PC-3 (cell line): Measurements from ENCODE around the gene TEAD1. TPM values are rescaled to one million over a fixed set of nuclear protein-coding genes. Genes with fewer than 3 reads are reported as not detected.

Experiments
- ATAC-seq: fragments of 200-7000 bp; cut with Tn5 transposase; 2 replicates; pipeline ENCODE4 v1.9.1; 2020; ENCODE audit warnings: mild to moderate bottlenecking, moderate library complexity
- BruUV-seq: library from RNA; stranded (reverse); fragments of 400-500 nt; replicated peaks from 2 replicates; lab custom pipeline; 2021; lab: Mats Ljungman, UMichigan
- CTCF ChIA-PET: fragments of 300-600 bp; sonication (Branson Sonifier 250); formaldehyde crosslinking; loops from one replicate; lab custom pipeline; 2022; ENCODE audit warnings: antibody characterized with exemption; lab: Charles Lee
- POLR2A ChIA-PET: fragments of 300-600 bp; sonication (Branson Sonifier 250); formaldehyde crosslinking; loops from one replicate; lab custom pipeline; 2022; ENCODE audit warnings: antibody characterized with exemption; ENCODE audit not compliant: unreplicated experiment; lab: Charles Lee
- DNase-seq: peaks from one replicate; pipeline ENCODE4 v3.0.0-alpha.2; 2015
- H2AFZ ChIP-seq: fragments of 300-600 bp; sonication (generic); 2 replicates; pipeline ENCODE4 v1.6.0; 2016; ENCODE audit warnings: antibody characterized with exemption, low read length
- H3F3A ChIP-seq: fragments of 300-600 bp; sonication (generic); one replicate; pipeline ENCODE4 v1.6.0; 2017; ENCODE audit warnings: antibody characterized with exemption, low read length, control low read depth, mild to moderate bottlenecking; ENCODE audit not compliant: unreplicated experiment
- H3K27ac ChIP-seq: fragments of 300-600 bp; sonication (generic); 2 replicates; pipeline ENCODE4 v1.5.1; 2016; ENCODE audit warnings: mild to moderate bottlenecking, low read length
- H3K27me3 ChIP-seq: fragments of 300-600 bp; sonication (generic); 2 replicates; pipeline ENCODE4 v1.6.1; 2016; ENCODE audit warnings: low read length, mixed read lengths
- H3K36me3 ChIP-seq: fragments of 300-600 bp; sonication (generic); 2 replicates; pipeline ENCODE4 v1.6.1; 2016; ENCODE audit warnings: low read depth, mixed run types, low read length, mixed read lengths
- H3K4me1 ChIP-seq: fragments of 300-600 bp; sonication (generic); 2 replicates; pipeline ENCODE4 v1.5.1; 2016; ENCODE audit warnings: low read length; ENCODE audit not compliant: insufficient read depth
- H3K4me2 ChIP-seq: fragments of 300-600 bp; sonication (generic); 2 replicates; pipeline ENCODE4 v1.6.0; 2016; ENCODE audit warnings: low read length
- H3K4me3 ChIP-seq: fragments of 300-600 bp; sonication (generic); 2 replicates; pipeline ENCODE4 v1.5.1; 2016; ENCODE audit warnings: mild to moderate bottlenecking, low read length, mixed read lengths
- H3K79me2 ChIP-seq: fragments of 300-600 bp; sonication (generic); 2 replicates; pipeline ENCODE4 v1.6.1; 2017; ENCODE audit warnings: low read length, mixed read lengths
- H3K9ac ChIP-seq: fragments of 300-600 bp; sonication (generic); 2 replicates; pipeline ENCODE4 v1.6.0; 2016; ENCODE audit warnings: mild to moderate bottlenecking, low read length
- H3K9me2 ChIP-seq: fragments of 300-600 bp; sonication (generic); replicated peaks from 2 replicates; pipeline ENCODE4 v1.6.1; 2016; ENCODE audit warnings: mixed run types, low read length, mixed read lengths
- H3K9me3 ChIP-seq: fragments of 300-600 bp; sonication (generic); 2 replicates; pipeline ENCODE4 v1.6.1; 2016; ENCODE audit warnings: low read length, mixed read lengths
- H4K20me1 ChIP-seq: fragments of 300-600 bp; sonication (generic); 2 replicates; pipeline ENCODE4 v1.6.1; 2016; ENCODE audit warnings: low read length, mixed read lengths
- EZH2 ChIP-seq: fragments of 300-600 bp; sonication (generic); IDR thresholded peaks from one replicate; pipeline ENCODE4 v1.6.1; 2017; ENCODE audit warnings: antibody characterized with exemption, mild to moderate bottlenecking, low read length; ENCODE audit not compliant: unreplicated experiment
- EZH2phosphoT487 ChIP-seq: fragments of 300-600 bp; sonication (generic); IDR thresholded peaks from 2 replicates; pipeline ENCODE4 v1.6.1; 2018; ENCODE audit warnings: mild to moderate bottlenecking, antibody characterized with exemption, low read length, borderline replicate concordance
- intact Hi-C: fragments of 100-400 bp; cut with micrococcal nuclease; formaldehyde crosslinking; loops from 2 replicates; pipeline ENCODE4 v1.9.0; 2023
- total RNA-seq: library from RNA; depleted of rRNA; stranded (reverse); fragments of >200 nt; gene quantifications from 2 replicates; pipeline ENCODE4 v1.2.3, GENCODE V29; 2014
- TF ChIP-seq, protein P1 (sequence below): fragments of 300-600 bp; sonication (generic); conservative IDR thresholded peaks from 2 replicates; pipeline ENCODE4 v1.5.1; 2017; ENCODE audit warnings: antibody characterized with exemption, low read depth, mild to moderate bottlenecking, low read length

TEAD1 gene
- total RNA-seq, 1 experiment from 2014 or later: 70.2 TPM

DNA sequence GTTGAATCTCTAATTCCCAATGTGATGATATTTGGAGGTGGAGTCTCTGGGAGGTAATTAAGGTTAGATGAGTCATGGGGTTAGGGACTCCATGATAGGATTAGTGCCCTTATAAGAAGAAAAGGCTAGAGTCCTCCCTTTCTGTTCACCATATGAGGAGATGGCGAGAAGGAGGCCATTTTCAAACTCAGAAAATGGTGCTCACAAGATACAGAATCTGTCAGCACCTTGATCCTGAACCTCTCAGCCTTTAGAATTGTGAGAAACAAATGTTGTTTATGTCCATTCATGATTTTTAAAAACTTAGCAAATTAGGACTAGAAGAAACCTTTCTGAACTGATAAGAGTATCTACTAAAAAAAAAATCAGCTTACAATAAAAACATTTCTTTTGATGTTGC lies 277.2 kb downstream of the TEAD1 start:
- Histone ChIP-seq H3K9me2 (no peaks in the 10 kb centered on the region), H3K4me1 (peaks cover 11% of the 10 kb centered on the region), H3K4me3 (no peak overlapping the region), H3K9ac (no peak overlapping the region), H3F3A (no peaks in the 10 kb centered on the region), H3K27ac (no peak overlapping the region), H3K9me3 (peaks cover 6% of the 10 kb centered on the region; the same call in 1 of the 2 replicates), H3K27me3 (no peaks in the 10 kb centered on the region), H4K20me1 (no peaks in the 10 kb centered on the region), H3K79me2 (no peaks in the 10 kb centered on the region), H3K36me3 (no peaks in the 10 kb centered on the region), H2AFZ (no peak overlapping the region), H3K4me2 (no peak overlapping the region)
- BruUV-seq: no TSS peak
- DNase-seq (no peak), ATAC-seq (no peak)
- intact Hi-C loops: no loop called here
- TF ChIP-seq EZH2phosphoT487 (no peak), EZH2 (no peak)
- TF ChIP-seq, protein P1, sequence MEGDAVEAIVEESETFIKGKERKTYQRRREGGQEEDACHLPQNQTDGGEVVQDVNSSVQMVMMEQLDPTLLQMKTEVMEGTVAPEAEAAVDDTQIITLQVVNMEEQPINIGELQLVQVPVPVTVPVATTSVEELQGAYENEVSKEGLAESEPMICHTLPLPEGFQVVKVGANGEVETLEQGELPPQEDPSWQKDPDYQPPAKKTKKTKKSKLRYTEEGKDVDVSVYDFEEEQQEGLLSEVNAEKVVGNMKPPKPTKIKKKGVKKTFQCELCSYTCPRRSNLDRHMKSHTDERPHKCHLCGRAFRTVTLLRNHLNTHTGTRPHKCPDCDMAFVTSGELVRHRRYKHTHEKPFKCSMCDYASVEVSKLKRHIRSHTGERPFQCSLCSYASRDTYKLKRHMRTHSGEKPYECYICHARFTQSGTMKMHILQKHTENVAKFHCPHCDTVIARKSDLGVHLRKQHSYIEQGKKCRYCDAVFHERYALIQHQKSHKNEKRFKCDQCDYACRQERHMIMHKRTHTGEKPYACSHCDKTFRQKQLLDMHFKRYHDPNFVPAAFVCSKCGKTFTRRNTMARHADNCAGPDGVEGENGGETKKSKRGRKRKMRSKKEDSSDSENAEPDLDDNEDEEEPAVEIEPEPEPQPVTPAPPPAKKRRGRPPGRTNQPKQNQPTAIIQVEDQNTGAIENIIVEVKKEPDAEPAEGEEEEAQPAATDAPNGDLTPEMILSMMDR: no peak
- ChIA-PET CTCF (no interaction called here), POLR2A (no interaction called here)

DNA sequence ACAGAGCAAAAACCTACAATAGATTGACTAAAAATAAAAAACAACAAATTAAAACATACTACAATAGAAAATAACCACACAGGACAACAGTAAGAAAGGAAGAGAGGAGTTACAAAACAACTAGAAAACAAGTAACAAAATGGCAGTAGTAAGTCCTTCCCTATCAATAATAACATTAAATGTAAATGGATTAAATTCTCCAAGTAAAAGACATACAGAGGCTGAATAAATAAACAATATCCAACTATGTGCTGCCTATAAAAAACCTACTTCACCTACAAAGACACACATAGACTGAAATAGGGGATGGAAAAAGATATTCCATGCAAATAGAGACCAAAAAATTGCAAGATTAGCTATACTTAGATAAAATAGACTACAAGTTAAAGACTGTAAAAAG lies 277.9 kb downstream of the TEAD1 start:
- Histone ChIP-seq H3K9me3 (peaks cover 6% of the 10 kb centered on the region; the same call in 1 of the 2 replicates), H2AFZ (no peak overlapping the region), H3K4me3 (no peak overlapping the region), H3K36me3 (no peaks in the 10 kb centered on the region), H3K79me2 (no peaks in the 10 kb centered on the region), H3F3A (no peaks in the 10 kb centered on the region), H3K9me2 (no peaks in the 10 kb centered on the region), H3K4me2 (no peak overlapping the region), H3K27me3 (no peaks in the 10 kb centered on the region), H3K9ac (no peak overlapping the region), H4K20me1 (no peaks in the 10 kb centered on the region), H3K27ac (no peak overlapping the region), H3K4me1 (peaks cover 11% of the 10 kb centered on the region)
- POLR2A ChIA-PET: no interaction called here
- CTCF ChIA-PET: no interaction called here
- TF ChIP-seq, protein P1: no peak
- TF ChIP-seq EZH2 (no peak), EZH2phosphoT487 (no peak)
- no TSS peak for BruUV-seq
- intact Hi-C loops: no loop called here
- ATAC-seq (no peak), DNase-seq (no peak)

DNA sequence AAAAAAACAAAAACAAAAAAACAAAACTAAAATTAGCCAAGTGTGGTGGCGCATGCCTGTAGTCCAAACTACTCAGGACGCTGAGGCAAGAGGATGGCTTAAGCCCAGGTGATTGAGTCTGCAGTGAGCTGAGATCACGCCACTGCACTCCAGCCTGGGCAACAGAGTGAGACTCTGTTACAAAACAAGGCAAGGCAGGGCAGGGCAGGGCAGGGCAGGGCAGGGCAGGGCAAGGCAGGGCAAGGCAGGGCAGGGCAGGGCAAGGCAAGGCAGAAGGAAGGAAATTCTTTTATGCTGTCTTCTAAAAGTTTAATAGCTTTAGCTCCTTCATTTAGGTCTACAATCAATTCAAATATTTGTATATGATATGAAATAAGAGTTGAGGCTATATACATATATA lies 284.8 kb downstream of the TEAD1 start:
- H3K4me2 ChIP-seq: no peak overlapping the region
- H3K4me3 ChIP-seq: no peak overlapping the region
- no peak overlapping the region for H2AFZ ChIP-seq
- H3K27me3 ChIP-seq: no peaks in the 10 kb centered on the region
- ATAC-seq: no peak
- no peaks in the 10 kb centered on the region for H3K36me3 ChIP-seq
- TF ChIP-seq EZH2phosphoT487: no peak
- TF ChIP-seq EZH2: no peak
- TF ChIP-seq, protein P1: no peak
- POLR2A ChIA-PET: interaction anchor here (0.6 to 0.7 kb wide), 3 partner anchors 213 to 670 kb away, joined by 4 to 13 read pairs (median 5); no protein-coding TSS in a partner anchor
- no TSS peak for BruUV-seq
- no peaks in the 10 kb centered on the region for H4K20me1 ChIP-seq
- H3K9me3 ChIP-seq: no peaks in the 10 kb centered on the region
- H3F3A ChIP-seq: no peaks in the 10 kb centered on the region
- H3K9ac ChIP-seq: no peak overlapping the region
- intact Hi-C loops: no loop called here
- no peak overlapping the region for H3K27ac ChIP-seq
- DNase-seq: no peak
- H3K9me2 ChIP-seq: no peaks in the 10 kb centered on the region
- CTCF ChIA-PET: interaction anchor here (0.6 kb wide), 1 partner anchor 128 kb away, joined by 3 read pairs; no protein-coding TSS in a partner anchor
- H3K79me2 ChIP-seq: no peaks in the 10 kb centered on the region
- H3K4me1 ChIP-seq: no peaks in the 10 kb centered on the region
